GM21447 (cell line): ENCODE results near the gene MED20.

ENCODE experiments used
- ATAC-seq: cut with Tn5 transposase; IDR thresholded peaks from one replicate; pipeline ENCODE4 v1.9.1; 2021; ENCODE audit not compliant: unreplicated experiment

MED20 gene

GRCh38 chr6:41859356-41859755 lies 61.6 kb downstream of the MED20 start:
- ATAC-seq: no peak

GRCh38 chr6:41858703-41859102 lies 62.2 kb downstream of the MED20 start:
- ATAC-seq: no peak
